ENCODE data around the gene SMPD3.

The SMPD3 gene

DNA sequence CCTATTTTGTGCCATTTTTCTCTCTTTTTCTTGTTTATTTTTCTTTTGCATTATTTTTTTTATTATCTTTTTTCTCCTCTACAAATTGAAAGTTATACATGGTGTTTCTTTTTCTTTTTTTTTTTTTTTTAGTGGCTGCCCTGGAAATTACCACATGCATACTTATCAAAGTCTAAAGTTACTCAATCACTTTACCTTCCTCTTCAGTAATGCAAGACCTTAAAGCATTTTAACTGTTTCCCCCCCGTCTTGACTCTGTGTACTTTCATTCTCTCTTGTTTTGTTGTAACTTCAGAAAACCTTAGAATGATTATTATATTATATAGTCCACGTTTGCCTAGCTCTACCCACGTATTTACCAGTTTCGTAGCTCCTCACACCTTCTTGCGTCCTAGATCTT lies 33.3 kb upstream of the SMPD3 start:
- ATAC-seq (ENCODE audit: low read depth) (no peak), DNase-seq (ENCODE audit: low spot score in 2 of 2) (no peak)
- no peak overlapping the region for H3K27ac Mint-ChIP-seq
- no peaks in the 10 kb centered on the region for H3K9me3 Mint-ChIP-seq
- no peak overlapping the region for H3K4me3 Mint-ChIP-seq
- peaks cover 5% of the 10 kb centered on the region for H3K4me1 Mint-ChIP-seq
- peaks cover 1% of the 10 kb centered on the region for H3K27me3 Mint-ChIP-seq
- no peaks in the 10 kb centered on the region for H3K36me3 Mint-ChIP-seq

DNA sequence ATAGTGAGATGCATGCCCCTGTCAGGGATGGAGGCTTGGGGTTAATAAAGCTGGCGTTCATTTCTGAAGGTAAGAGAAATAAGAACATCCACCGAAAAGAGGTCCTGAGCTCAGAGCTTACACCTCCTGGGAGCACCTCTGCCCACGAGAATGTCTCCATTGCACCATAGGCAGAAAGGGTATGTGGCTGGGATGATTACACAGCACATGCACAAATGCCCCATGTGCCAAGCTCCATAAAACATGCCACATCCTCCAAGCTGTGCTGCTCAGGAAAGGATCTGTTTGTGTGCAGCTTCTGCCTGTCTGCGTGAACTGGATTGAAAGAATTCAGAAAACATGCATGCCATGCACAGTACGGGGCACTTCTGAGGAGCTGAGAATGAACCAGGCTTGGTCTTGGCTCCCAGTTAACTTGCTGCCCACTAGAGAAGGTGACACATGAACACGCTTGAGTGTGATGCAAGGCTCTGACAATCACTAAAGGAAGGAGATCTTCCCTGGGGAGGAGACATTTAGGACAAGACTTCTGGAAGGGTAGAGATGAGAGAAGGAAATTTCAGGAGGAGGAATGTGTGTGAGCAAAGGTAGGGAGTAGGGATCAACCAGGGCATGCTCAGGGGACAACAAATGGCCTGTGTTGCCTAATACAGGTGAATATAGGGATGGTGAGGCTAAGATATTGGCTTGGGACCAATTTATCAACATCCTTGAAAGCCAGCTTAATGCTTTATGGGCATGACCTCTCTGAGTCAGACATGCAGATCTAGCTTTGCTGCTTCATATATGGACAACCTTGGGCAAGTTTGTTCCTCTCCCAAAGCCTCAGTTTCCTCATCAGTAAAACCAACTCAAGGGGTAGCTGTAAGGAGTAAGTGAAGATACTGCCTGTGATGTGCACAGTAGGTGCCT lies 32.0 kb upstream of the SMPD3 start:
- Mint-ChIP-seq H3K27ac (no peak overlapping the region), H3K36me3 (no peaks in the 10 kb centered on the region), H3K9me3 (no peaks in the 10 kb centered on the region), H3K4me1 (peaks cover 5% of the 10 kb centered on the region), H3K27me3 (no peaks in the 10 kb centered on the region), H3K4me3 (no peak overlapping the region)
- DNase-seq (ENCODE audit: low spot score in 2 of 2): no peak
- ATAC-seq (ENCODE audit: low read depth): no peak

DNA sequence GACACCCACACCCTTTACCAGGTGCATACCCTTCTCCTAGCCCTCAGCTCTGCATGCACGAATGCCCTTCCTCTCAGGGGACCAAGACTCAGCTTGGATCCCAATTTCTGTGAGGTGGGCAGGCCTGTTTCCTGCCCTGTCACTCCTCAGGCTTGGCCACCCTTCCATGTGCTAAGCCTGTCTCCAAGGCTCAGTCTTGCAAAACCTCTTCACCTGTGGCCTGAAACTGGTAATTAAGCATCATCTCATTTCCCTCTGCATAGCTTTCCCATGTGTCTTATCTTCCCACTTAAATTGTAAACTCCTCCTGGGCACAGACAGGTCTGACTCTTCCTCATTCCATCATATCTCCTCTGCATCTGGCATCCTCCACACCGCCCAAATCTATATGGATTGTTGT lies 31.0 kb upstream of the SMPD3 start:
- no peak overlapping the region for H3K27ac Mint-ChIP-seq
- no peak for DNase-seq (ENCODE audit: low spot score in 2 of 2)

DNA sequence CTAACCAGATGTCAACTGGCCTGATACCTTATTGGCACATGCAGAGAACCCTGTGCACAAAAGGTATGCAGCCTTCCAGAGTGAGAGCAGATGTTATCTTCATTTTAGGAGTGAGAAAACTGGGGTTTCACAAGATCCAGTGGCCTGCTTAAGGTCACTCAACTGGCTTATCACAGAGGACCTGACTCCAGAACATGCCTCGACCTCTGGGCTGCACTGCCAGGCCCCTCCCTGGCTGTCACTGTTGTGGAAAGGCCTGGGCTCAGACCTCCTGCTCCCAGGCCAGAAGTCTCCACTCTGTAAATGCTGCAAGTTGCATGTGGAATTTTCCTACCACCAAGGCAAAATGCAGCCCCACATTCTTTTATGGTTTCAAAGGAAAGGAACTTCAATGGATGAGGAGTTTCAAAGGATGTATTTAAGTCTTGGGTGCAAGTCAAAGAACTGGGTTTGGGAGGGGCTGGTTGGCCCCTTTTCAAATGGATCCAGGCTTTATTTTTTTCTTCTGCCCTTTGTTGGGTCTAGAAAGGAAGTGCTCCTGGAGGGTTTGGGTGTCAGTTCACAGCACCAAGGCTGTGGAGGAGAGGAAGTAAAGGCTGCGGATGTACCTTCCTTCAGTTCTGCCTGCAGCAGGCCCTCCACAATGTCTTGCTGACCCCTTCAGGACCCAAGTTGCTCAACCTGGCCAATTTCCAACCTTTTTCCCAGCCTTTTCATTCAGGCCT lies 30.4 kb upstream of the SMPD3 start:
- Mint-ChIP-seq H3K27ac (no peak overlapping the region), H3K36me3 (no peaks in the 10 kb centered on the region), H3K4me1 (peaks cover 5% of the 10 kb centered on the region), H3K27me3 (no peaks in the 10 kb centered on the region), H3K9me3 (no peaks in the 10 kb centered on the region), H3K4me3 (no peak overlapping the region)
- ATAC-seq (ENCODE audit: low read depth) (no peak), DNase-seq (ENCODE audit: low spot score in 2 of 2) (no peak)

More for the DNA sequence above, 31.0 kb upstream of the SMPD3 start:
- H3K9me3 Mint-ChIP-seq: no peaks in the 10 kb centered on the region
- H3K27me3 Mint-ChIP-seq: no peaks in the 10 kb centered on the region
- no peaks in the 10 kb centered on the region for H3K36me3 Mint-ChIP-seq
- no peak overlapping the region for H3K4me3 Mint-ChIP-seq
- ATAC-seq (ENCODE audit: low read depth): no peak
- H3K4me1 Mint-ChIP-seq: peaks cover 5% of the 10 kb centered on the region

DNA sequence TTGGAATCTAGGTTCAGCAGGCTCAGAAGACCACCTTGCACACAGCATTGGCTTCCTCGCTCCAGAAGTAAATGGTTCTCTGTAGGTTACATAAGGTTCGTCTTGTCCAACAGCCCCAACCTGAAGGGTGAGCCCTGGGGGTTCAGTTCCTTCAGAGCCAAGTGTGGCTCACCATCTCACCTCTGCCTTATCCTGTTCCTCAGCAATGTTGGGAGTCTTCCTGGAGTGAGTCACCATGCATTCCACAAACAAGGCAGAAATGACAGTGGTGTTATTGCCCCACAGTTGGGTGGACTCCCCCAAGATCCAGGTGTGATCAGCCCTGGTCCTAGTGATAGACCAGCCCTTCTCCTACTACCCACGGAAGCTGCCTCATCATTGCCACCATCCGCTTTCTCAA lies 26.8 kb upstream of the SMPD3 start:
- no peak overlapping the region for H3K27ac Mint-ChIP-seq
- H3K27me3 Mint-ChIP-seq: no peaks in the 10 kb centered on the region
- no peak overlapping the region for H3K4me3 Mint-ChIP-seq
- DNase-seq (ENCODE audit: low spot score in 2 of 2) (no peak), ATAC-seq (ENCODE audit: low read depth) (no peak)
- H3K9me3 Mint-ChIP-seq: no peaks in the 10 kb centered on the region
- H3K4me1 Mint-ChIP-seq: peaks cover 18% of the 10 kb centered on the region
- no peaks in the 10 kb centered on the region for H3K36me3 Mint-ChIP-seq

DNA sequence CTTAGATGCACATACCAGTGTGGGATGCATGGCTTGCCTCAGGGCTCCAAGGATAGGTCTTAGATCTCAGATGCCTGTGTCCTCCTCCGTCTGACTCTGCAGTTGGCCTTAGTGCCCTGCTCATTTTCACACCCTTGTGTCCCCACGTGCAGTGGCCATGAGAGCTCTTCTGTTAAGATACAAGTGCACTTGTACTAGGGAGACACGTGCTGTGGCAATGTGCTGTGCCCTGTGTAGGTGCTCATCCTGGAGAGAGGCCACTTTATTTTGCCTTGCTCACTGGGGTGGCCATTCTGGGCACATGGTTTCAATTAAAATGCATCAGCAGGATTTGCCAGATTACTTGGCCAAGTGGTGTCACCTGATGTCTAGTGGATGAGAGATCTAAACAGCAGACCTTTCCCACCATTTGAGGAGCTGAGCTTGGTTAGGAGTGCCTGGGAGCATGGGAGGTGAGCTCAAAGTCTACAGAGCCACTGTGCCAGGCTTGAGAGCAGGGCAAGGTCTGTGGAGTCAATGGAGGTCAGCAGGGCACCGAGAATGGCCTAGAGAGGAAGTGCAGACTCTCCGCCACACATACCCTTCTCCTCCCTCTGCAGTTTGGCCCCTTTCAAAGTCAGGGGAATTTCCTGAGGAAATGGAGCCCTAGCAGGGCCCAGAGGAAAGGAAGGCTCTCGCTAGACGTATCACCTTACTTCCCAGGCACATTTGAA lies 25.2 kb upstream of the SMPD3 start:
- H3K27me3 Mint-ChIP-seq: no peaks in the 10 kb centered on the region
- peaks cover 22% of the 10 kb centered on the region for H3K4me1 Mint-ChIP-seq
- ATAC-seq (ENCODE audit: low read depth): no peak
- H3K27ac Mint-ChIP-seq: no peak overlapping the region
- no peaks in the 10 kb centered on the region for H3K9me3 Mint-ChIP-seq
- no peak overlapping the region for H3K4me3 Mint-ChIP-seq
- no peaks in the 10 kb centered on the region for H3K36me3 Mint-ChIP-seq
- DNase-seq (ENCODE audit: low spot score in 2 of 2): no peak

DNA sequence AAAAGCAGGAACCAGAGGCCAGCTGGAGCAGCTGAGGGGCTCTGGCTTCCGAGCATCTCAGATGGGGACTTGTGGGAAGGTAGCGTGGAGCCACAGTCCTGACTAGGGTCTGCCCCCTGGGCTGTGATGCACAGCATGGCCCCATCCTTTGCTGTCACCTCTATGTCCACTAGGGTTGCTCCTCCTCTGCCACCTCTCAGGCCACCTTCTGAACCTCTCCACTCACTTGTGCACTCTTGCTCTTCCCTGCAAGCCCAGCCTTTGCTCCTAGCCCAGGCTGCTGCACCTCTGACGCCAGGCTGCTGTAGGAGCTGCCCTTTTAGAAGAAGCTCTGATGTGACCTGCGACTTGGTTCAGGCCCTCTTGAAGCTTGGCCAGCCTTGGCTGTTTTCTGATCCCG lies 24.3 kb upstream of the SMPD3 start:
- Mint-ChIP-seq H3K36me3 (no peaks in the 10 kb centered on the region), H3K9me3 (no peaks in the 10 kb centered on the region), H3K4me3 (no peak overlapping the region), H3K27ac (peak overlapping the region; percentile 61), H3K4me1 (peaks cover 31% of the 10 kb centered on the region), H3K27me3 (no peaks in the 10 kb centered on the region)
- DNase-seq (ENCODE audit: low spot score in 2 of 2): no peak
- no peak for ATAC-seq (ENCODE audit: low read depth)

DNA sequence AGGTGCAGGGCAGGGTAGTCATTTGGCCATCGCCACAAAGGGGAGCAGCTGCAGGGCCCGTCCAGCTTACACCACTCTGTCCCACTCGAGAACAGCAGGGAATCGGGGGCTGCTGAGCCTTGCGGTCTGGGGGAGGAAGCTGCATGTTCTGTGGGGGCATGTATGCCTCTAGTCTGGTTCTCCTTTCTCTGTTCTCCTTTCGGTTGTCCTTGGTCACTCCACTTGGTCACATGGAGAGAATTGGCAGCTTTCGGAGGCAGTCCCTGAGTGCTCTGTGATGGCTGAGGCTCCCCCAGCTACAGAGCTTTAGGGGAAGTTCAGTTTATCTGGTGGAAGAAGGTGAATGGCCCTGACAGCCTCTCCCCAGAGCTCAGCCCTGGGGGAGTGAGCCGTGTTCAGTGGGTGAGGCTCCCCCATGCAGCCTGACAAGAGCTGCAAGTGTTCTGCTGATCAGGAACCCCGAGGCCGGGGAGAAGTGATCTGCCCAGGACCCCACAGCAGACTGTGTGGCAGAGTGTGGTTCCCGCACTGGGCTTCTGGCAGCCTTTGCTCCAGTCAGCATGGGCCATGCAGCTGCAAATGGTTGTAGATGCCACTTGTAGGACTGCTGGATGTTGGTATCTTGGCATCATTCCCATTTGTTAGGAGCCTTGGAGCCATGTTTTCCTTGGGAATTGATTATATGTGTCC lies 22.3 kb upstream of the SMPD3 start:
- H3K4me1 Mint-ChIP-seq: peaks cover 42% of the 10 kb centered on the region
- DNase-seq (ENCODE audit: low spot score in 2 of 2) (peak; percentile 44 to 74), ATAC-seq (ENCODE audit: low read depth) (peak; percentile 92)
- H3K27me3 Mint-ChIP-seq: no peaks in the 10 kb centered on the region
- H3K36me3 Mint-ChIP-seq: no peaks in the 10 kb centered on the region
- peak overlapping the region; percentile 85 for H3K27ac Mint-ChIP-seq
- H3K9me3 Mint-ChIP-seq: no peaks in the 10 kb centered on the region
- peak overlapping the region; percentile 83 for H3K4me3 Mint-ChIP-seq

DNA sequence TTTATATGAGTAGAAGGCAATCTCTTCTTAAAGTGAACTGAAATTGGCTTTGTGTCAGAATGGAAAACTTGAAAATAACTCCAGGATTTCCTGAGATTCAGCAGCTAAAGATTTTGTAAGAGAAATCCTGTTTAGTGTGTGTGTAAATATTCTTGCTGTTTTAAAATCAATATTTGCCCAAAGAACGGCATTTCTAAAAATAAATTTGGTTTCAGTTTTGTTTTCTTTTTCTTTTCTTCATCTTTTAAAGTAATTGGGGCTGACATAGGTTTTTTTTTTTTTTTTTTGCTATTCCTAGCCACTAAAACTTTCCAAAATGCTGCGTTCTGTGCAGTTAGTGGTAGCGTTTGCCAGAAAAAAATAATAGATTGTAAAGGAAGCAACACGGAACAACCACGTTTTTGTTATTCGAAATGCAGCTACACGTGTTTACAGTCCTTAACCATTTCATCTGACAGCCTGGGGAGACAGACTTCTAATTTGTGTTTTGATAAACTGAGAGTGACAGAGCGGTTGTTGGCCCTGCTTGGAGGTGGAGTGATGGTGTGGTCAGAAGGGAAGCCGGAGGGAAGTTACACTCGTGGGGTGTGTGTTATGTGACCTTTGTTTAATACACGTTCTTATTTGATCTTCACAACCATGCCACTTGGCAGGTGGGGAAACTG lies 21.6 kb upstream of the SMPD3 start:
- peak overlapping the region; percentile 85 for H3K27ac Mint-ChIP-seq
- H3K27me3 Mint-ChIP-seq: no peaks in the 10 kb centered on the region
- peak overlapping the region; percentile 83 for H3K4me3 Mint-ChIP-seq
- no peaks in the 10 kb centered on the region for H3K36me3 Mint-ChIP-seq
- DNase-seq (ENCODE audit: low spot score in 2 of 2): no peak
- peak; percentile 9 for ATAC-seq (ENCODE audit: low read depth)
- H3K9me3 Mint-ChIP-seq: no peaks in the 10 kb centered on the region
- H3K4me1 Mint-ChIP-seq: peaks cover 42% of the 10 kb centered on the region

DNA sequence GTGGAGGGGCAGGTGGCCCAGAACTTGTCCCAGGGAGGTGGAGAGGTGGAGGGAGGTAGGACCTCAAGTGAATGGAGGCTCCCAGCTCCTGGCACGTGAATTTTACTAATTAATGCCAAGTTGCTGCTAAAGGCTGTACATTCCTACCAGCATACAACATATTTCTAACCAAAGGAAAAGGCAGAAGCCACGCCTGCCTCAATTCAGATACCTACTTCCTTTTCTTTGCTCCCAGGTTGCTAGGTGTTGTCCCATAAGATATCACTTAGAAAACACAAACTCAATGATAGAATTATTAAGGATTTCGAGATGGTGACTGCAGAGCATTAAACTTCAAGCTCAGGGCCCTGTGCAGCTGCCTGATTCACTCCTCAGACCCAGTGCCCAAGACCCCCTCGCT lies 20.5 kb upstream of the SMPD3 start:
- DNase-seq (ENCODE audit: low spot score in 2 of 2): no peak
- Mint-ChIP-seq H3K4me3 (no peak overlapping the region), H3K27me3 (no peaks in the 10 kb centered on the region), H3K9me3 (peaks cover 1% of the 10 kb centered on the region), H3K36me3 (peaks cover 1% of the 10 kb centered on the region), H3K4me1 (peaks cover 42% of the 10 kb centered on the region), H3K27ac (peak overlapping the region; percentile 49)
- ATAC-seq (ENCODE audit: low read depth): no peak

DNA sequence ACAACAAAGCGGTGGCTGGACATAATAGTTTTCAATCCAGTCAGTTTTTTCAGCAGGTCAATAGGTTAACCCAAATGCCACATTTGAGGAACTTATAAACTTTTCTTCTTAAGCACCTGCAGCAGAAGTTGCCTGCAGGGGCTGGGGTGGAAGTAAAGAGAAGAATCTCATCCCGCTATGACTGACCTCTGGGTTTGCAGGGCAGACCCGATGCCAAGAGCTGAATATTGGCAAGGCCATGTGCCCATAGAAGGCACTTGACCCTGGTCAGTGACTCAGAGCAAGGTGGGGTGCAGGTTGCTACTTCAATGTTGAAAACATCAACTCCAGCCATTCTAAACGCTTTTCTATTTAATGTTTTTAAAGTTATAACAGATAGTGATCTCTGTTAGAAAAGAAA lies 17.9 kb upstream of the SMPD3 start:
- ATAC-seq (ENCODE audit: low read depth) (no peak), DNase-seq (ENCODE audit: low spot score in 2 of 2) (no peak)
- no peak overlapping the region for H3K27ac Mint-ChIP-seq
- H3K4me3 Mint-ChIP-seq: no peak overlapping the region
- H3K4me1 Mint-ChIP-seq: peaks cover 35% of the 10 kb centered on the region
- peaks cover 5% of the 10 kb centered on the region for H3K9me3 Mint-ChIP-seq
- H3K27me3 Mint-ChIP-seq: peaks cover 4% of the 10 kb centered on the region
- peaks cover 8% of the 10 kb centered on the region for H3K36me3 Mint-ChIP-seq

DNA sequence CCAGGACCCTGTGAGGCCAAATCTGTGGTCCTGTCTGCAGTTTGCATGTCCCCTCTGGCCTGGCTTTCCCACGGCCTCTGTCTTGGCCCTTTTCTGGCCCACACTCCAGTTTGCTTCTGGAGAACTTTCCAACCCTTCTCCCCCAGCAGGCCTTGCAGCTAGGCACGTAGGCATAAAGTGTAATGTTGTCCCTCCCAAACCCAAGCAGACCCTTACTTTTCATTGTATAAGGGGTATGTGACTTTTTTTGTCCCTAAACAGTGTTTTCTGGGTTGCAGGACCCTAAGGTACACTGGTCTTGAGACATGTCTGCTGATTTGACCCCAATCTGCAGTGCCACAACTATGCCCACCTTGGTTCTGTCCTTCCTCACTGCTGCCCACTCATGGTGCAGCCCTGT lies 15.6 kb upstream of the SMPD3 start:
- peaks cover 8% of the 10 kb centered on the region for H3K27me3 Mint-ChIP-seq
- H3K36me3 Mint-ChIP-seq: peaks cover 8% of the 10 kb centered on the region
- H3K4me3 Mint-ChIP-seq: no peak overlapping the region
- DNase-seq (ENCODE audit: low spot score in 2 of 2) (no peak), ATAC-seq (ENCODE audit: low read depth) (no peak)
- peaks cover 24% of the 10 kb centered on the region for H3K4me1 Mint-ChIP-seq
- no peak overlapping the region for H3K27ac Mint-ChIP-seq
- peaks cover 5% of the 10 kb centered on the region for H3K9me3 Mint-ChIP-seq

DNA sequence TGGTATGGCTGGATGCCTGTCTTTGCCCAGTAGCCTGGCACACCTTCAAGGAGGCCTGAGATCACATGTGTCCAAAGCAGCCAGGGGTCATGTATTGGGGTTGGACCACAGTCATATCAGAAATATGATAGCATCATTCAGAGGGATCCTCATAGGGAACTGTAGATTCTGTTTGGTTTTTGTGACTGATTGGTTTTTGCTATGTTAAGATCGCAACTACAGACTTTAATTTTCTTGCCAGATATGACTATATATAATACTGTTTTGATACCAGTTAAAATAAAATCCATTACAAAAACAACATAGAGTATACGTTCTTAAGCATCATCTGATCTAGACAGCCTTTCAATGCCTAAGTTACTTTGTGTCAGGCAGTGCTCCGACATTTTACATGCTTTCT lies 11.8 kb upstream of the SMPD3 start:
- Mint-ChIP-seq H3K27ac (no peak overlapping the region), H3K36me3 (peaks cover 8% of the 10 kb centered on the region), H3K27me3 (peaks cover 8% of the 10 kb centered on the region), H3K4me1 (no peaks in the 10 kb centered on the region), H3K4me3 (no peak overlapping the region), H3K9me3 (peaks cover 5% of the 10 kb centered on the region)
- ATAC-seq (ENCODE audit: low read depth): no peak
- DNase-seq (ENCODE audit: low spot score in 2 of 2): no peak
